HG03571 (cell line): ENCODE data around the gene BAZ1B.
"Not testable (repeated sequence)": the region's sequence is repeated elsewhere in the genome, so short reads cannot be mapped to it uniquely, and the experiment has no call there.

Source experiments
- ATAC-seq: cut with Tn5 transposase; IDR thresholded peaks from one replicate; pipeline ENCODE4 v1.9.1; 2021; ENCODE audit not compliant: unreplicated experiment

The BAZ1B gene

GRCh38 chr7:73504920-73505319 is 17.2 kb downstream of the BAZ1B start:
- ATAC-seq, result no peak

GRCh38 chr7:73504017-73504416 is 18.1 kb downstream of the BAZ1B start:
- no peak for ATAC-seq

DNA sequence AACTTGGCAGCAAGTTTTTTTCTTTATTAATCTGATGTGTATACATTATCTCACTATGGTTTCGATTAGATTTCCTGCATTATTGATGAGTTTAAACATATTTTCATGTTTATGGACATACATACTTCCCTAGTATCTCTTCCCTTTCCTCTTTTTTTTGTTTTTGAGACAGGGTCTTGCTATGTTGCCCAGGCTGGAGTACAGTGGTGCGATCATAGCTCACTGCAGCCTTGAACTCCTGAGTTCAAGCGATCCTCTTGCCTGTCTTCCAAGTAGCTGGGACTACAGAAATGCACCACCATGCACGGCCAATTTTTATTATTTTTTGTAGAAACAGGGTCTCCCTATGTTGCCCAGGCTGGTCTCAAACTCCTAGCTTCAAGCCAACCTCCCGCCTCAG is 18.9 kb downstream of the BAZ1B start:
- no peak for ATAC-seq

DNA sequence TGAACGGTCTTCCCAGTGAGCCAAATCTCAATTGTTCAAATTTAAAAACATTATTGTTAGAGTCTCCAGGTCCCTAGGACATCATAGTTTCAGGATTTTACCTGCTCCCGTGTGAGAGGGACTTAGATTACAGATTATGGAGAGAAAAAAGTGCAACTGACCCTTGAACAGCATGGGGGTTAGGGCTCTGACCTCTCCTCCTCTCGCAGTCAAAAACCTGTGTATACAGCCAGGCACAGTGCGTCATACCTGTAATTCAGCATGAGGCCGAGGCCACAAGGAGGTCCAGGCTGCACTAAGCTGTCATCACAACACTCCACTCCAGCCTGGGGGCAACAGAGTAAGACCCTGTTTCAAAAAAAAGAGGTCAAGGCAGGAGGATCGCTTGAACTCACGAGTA is 25.5 kb downstream of the BAZ1B start:
- no peak for ATAC-seq

DNA sequence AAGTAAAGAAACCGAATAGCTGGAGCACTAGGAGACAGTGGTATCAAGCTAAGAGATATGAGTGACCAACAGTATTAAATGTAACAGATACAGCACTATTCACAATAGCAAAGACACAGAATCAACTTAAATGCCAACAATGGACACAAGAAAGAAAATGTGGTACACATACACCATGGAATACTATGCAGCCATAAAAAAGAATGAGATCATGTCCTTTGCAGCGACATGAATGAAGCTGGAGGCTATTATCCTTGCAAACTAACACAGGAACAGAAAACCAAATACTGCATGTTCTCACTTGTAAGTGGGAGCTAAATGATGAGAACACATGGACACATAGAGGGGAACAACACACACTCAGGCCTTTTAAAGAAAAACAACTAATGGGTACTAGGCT is 26.6 kb downstream of the BAZ1B start:
- not testable (repeated sequence) for ATAC-seq

DNA sequence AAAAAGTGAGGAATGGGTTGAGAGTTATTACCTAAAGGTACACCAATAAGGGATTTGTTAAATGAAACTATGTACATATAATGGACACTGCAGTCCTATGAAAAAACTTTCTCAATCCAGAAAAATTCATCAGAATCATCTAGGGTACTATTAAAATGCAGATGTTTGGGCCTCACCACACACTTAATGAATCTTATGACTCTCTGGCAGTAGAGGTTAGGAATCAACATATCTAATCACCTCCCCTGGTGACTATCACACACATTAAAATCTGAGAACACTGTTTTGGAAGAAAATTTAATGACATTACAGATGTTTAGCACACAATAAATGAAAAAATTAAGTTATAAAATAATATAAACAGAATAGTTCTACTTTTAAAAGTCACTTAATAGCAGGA is 32.1 kb downstream of the BAZ1B start:
- no peak for ATAC-seq

- no peak for ATAC-seq
Measured at GRCh38 chr7:73487486-73487885, 34.6 kb downstream of the BAZ1B start.

DNA sequence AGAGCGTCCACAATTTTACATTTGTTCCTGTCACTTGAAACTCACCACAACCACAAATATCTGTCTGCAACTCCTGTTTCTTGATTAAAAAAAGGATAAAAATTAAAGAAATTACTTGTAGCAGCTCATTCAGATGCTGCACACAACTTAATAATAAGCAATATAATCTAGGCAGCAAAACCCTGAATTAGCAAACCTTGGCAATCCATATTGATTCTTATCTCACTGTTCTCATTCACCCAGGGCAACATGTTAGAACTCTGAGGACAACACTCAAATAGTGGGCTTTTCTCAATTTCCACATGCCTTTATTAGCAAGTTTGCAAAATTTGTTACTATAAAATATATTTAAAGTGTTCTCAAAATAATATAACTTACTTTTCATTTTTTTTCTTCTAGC is 38.9 kb downstream of the BAZ1B start:
- ATAC-seq, result no peak

DNA sequence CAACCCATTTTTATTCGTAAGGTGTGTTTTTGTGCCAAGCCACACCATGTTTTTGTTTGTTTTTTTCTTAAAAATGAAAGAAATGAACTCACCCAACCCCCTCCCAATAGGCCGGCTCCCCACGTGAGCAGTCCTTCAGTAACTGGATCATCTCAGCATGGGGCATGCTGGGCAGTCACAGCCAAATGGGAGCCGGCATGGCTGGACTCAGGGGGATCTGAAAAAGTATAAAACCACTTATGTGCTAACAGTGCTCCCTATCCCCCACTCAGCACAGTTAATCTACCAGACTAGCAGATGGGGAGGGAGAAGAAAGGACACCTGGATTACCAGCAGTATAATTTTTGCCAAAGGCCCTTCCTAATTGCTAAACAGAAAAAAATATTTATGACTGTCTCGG is 39.3 kb downstream of the BAZ1B start:
- ATAC-seq, result no peak

DNA sequence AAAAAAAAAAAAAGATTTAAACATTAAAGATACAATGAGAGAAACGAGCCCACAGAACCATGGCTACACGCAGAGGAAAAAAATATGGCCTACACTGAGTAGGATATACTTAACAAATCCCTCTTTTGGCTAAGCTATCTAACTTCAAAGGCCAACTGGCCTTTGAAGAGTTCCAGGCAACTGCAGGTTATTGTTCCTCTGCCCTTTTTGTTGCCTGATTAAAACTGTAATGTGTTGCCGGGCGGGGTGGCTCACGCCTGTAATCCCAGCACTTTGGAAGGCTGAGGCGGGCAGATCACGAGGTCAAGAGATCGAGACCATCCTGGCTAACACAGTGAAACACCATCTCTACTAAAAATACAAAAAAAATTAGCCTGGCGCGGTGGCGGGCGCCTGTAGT is 40.6 kb downstream of the BAZ1B start:
- ATAC-seq, result not testable (repeated sequence)

DNA sequence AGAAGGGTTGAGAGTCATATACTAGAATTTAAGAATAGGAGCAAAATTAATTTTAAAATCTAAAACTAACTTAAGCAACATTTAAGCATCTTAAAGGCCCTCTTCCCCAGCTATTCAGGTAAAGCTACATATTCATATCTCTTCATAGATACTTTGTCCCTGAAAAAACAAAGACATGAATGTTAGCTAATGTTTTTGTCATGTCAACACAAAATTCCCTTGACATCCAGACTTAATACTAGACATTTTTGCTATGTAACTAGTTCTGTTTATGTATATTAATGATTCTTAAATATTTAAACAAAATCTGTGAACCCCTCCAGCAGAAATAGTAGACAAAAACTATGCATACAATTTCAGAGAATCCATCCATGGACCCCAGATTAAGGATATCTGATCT is 43.5 kb downstream of the BAZ1B start:
- ATAC-seq, result no peak

GRCh38 chr7:73477376-73477775 is 44.7 kb downstream of the BAZ1B start:
- no peak for ATAC-seq

- no peak for ATAC-seq
Measured at GRCh38 chr7:73470208-73470607, 51.9 kb downstream of the BAZ1B start.

DNA sequence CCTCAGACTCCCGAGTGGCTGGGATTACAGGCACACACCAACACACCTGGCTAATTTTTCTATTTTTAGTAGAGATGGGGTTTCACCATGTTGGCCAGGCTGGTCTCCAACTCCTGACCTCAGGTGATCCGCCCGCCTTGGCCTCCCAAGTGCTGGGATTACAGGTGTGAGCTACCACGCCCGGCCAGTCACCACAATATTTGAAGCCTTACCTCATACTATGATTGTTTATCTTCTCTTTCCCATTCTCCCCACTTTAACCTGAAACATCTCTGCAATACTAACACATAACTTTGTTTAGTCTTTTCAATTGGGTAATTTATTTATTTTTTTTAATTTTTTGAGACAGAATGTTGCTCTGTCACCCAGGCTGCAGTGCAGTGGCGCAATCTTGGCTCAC is 55.0 kb downstream of the BAZ1B start:
- ATAC-seq, result not testable (repeated sequence)

- ATAC-seq, result no peak
Measured at GRCh38 chr7:73466112-73466511, 56.0 kb downstream of the BAZ1B start.

GRCh38 chr7:73463966-73464365 is 58.1 kb downstream of the BAZ1B start:
- no peak for ATAC-seq

DNA sequence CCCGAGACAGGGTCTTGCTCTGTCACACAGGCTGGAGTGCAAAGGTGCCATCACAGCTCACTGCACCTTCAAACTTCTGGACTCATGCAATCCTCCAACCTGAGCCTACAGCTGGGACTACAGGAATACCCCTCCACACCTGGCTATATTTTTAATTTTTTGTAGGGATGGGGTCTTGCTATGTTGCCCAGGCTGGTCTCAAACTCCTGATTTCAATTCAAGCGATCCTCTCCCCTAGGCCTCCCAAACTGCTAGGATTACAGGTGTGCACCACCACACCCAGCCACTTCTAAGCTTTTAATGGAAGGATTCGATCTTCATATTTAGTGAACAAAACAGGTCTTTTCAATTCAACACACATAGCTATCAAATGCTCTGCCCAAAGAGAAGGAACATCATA is 58.8 kb downstream of the BAZ1B start:
- no peak for ATAC-seq

- ATAC-seq, result no peak
Measured at GRCh38 chr7:73461782-73462285, 60.3 kb downstream of the BAZ1B start.

GRCh38 chr7:73454424-73454823 is 67.7 kb downstream of the BAZ1B start:
- no peak for ATAC-seq

DNA sequence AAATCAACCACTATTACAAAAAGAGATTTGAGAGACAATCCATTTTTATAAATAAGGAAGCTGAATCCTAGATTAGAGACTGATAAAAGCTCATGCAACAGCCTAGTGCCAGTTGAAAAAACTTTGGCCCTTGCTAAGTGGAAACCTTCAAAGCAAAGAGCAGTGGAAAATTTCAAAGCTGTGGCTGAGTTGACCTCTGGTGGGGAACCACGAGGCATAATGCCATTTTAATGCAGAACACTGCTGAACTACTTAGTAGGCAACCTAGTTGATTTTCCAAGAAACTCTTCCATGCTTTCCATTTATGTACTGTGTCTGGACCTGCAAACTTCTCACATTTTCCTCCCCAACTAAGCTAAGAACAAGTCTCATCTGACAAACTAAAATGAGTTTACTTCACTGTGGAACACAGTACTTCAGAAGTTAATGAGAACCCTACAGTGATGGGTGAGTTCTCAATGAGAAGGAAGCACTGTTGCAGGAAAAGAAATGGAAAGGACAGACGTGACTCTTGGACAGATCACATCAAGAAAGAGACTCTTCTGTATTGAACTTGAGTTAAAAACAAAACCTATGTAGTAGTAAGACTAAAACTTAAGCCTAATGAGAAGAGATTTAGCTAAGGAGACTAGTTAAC is 69.0 kb downstream of the BAZ1B start:
- no peak for ATAC-seq

- no peak for ATAC-seq
Measured at GRCh38 chr7:73451780-73452398, 70.2 kb downstream of the BAZ1B start.

GRCh38 chr7:73449422-73449821 is 72.7 kb downstream of the BAZ1B start:
- ATAC-seq, result no peak

DNA sequence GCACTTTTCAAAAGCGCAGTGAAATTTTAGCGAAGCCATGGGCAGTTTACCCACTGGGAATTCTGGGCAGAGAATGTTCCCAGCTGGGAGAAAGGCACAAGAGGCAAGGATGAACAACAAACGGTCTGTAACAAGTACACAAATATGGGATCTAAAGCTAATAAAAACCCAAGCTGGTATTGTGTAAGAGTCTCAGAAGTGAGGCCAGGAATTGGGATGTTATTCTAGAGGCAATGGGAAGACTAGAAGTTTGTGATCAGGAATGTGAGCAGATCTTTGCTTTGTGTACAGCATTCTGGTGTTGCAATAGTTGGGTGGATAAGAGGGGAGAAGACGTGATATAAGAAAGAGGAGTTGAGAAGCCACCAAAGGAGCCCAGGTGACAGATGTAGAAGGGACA is 73.5 kb downstream of the BAZ1B start:
- ATAC-seq, result no peak
